ENCODE measurements around the gene CDKN2B-AS1.

Gene CDKN2B-AS1

DNA sequence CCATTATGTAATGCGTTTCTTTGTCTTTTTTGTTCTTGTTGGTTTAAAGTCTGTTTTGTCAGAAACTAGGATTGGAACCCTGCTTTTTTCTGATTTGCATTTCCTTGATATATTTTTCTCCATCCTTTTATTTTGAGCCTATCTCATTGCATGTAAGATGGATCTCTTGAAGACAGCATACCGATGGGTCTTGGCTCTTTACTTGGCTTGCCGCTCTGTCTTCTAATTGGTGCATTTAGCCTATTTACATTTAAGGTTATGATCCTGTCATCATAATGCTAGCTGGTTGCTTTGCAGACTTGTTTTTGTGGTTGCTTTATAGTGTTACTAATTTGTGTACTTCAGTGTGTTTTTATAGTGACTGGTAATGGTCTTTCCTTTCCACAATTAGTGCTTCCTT, 27.8 kb downstream of the CDKN2B-AS1 start:
- H3K4me1 ChIP-seq (ENCODE audit: control insufficient read depth, low read depth, low read length), result no peaks in the 10 kb centered on the region
- H3K36me3 ChIP-seq (ENCODE audit: control insufficient read depth, low read depth, low read length), result no peaks in the 10 kb centered on the region
- no peak overlapping the region for H3K4me3 ChIP-seq (ENCODE audit: low read length)
- no peaks in the 10 kb centered on the region for H3K9me3 ChIP-seq (ENCODE audit: control insufficient read depth, low read depth, low read length)
- H3K9ac ChIP-seq (ENCODE audit: low read length), result no peak overlapping the region
- H3K27ac ChIP-seq (ENCODE audit: low read length), result no peak overlapping the region
- H3K27me3 ChIP-seq (ENCODE audit: control insufficient read depth, insufficient read depth, low read length), result no peaks in the 10 kb centered on the region

- Histone ChIP-seq H3K9ac (ENCODE audit: low read length) (no peak overlapping the region), H3K27me3 (ENCODE audit: control insufficient read depth, insufficient read depth, low read length) (no peaks in the 10 kb centered on the region), H3K36me3 (ENCODE audit: control insufficient read depth, low read depth, low read length) (no peaks in the 10 kb centered on the region), H3K27ac (ENCODE audit: low read length) (no peak overlapping the region), H3K4me1 (ENCODE audit: control insufficient read depth, low read depth, low read length) (no peaks in the 10 kb centered on the region), H3K4me3 (ENCODE audit: low read length) (no peak overlapping the region), H3K9me3 (ENCODE audit: control insufficient read depth, low read depth, low read length) (no peaks in the 10 kb centered on the region)
These were observed 32.1 kb downstream of the CDKN2B-AS1 start for GRCh38 chr9:22026696-22027095.

DNA sequence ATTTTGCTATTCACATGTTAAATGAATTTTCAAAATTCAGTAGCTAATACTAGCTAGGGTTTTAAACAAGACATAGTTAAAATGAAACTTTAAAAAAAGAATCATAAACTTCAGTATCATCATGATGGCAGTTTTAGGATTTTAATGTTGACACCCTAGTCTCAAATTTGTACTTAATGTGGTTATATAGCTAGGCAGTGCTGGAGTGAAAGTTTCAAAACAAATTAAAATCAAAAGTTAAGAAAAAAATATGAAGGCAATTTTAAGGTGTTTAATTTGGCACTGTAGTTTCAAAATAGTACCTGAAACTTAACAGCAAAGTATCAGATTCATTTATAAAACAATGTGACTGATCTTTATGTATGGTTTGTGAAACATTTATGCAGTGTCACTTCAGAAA, 33.8 kb downstream of the CDKN2B-AS1 start:
- Histone ChIP-seq H3K9me3 (ENCODE audit: control insufficient read depth, low read depth, low read length) (no peaks in the 10 kb centered on the region), H3K27ac (ENCODE audit: low read length) (no peak overlapping the region), H3K4me1 (ENCODE audit: control insufficient read depth, low read depth, low read length) (no peaks in the 10 kb centered on the region), H3K9ac (ENCODE audit: low read length) (no peak overlapping the region), H3K4me3 (ENCODE audit: low read length) (no peak overlapping the region), H3K36me3 (ENCODE audit: control insufficient read depth, low read depth, low read length) (no peaks in the 10 kb centered on the region), H3K27me3 (ENCODE audit: control insufficient read depth, insufficient read depth, low read length) (no peaks in the 10 kb centered on the region)

GRCh38 chr9:22029231-22029630, 34.6 kb downstream of the CDKN2B-AS1 start:
- Histone ChIP-seq H3K4me1 (ENCODE audit: control insufficient read depth, low read depth, low read length) (no peaks in the 10 kb centered on the region), H3K27ac (ENCODE audit: low read length) (no peak overlapping the region)

DNA sequence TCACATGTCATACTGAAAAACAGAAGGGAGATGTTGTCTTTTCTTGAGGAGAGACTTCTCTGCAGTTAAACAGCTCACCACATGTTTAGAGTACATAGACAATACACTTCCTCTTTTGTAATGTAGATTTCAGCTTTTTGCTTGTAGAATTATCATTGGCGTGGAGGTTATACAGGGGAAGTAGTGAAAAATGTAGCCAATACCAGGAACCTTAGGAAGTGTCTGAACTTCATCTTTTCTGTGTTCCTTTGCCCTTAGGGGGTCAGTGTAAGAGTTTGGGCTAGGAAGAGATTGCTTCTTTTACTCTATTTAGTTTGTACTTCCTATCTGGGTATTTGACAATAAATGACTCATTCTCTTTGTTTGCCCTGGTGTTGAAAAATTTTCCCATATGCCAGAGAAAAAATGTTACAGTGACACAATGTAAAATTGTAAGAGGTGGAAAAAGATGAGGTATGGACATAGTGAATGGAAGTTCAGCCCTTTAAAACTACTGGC, 35.6 kb downstream of the CDKN2B-AS1 start:
- no peak overlapping the region for H3K9ac ChIP-seq (ENCODE audit: low read length)
- H3K4me3 ChIP-seq (ENCODE audit: low read length), result no peak overlapping the region
- H3K36me3 ChIP-seq (ENCODE audit: control insufficient read depth, low read depth, low read length), result no peaks in the 10 kb centered on the region
- no peak overlapping the region for H3K27ac ChIP-seq (ENCODE audit: low read length)
- no peaks in the 10 kb centered on the region for H3K9me3 ChIP-seq (ENCODE audit: control insufficient read depth, low read depth, low read length)
- H3K4me1 ChIP-seq (ENCODE audit: control insufficient read depth, low read depth, low read length), result no peaks in the 10 kb centered on the region
- H3K27me3 ChIP-seq (ENCODE audit: control insufficient read depth, insufficient read depth, low read length), result no peaks in the 10 kb centered on the region

More at GRCh38 chr9:22029231-22029630, 34.6 kb downstream of the CDKN2B-AS1 start:
- no peaks in the 10 kb centered on the region for H3K27me3 ChIP-seq (ENCODE audit: control insufficient read depth, insufficient read depth, low read length)
- no peak overlapping the region for H3K9ac ChIP-seq (ENCODE audit: low read length)
- no peaks in the 10 kb centered on the region for H3K36me3 ChIP-seq (ENCODE audit: control insufficient read depth, low read depth, low read length)
- no peaks in the 10 kb centered on the region for H3K9me3 ChIP-seq (ENCODE audit: control insufficient read depth, low read depth, low read length)
- H3K4me3 ChIP-seq (ENCODE audit: low read length), result no peak overlapping the region

GRCh38 chr9:22031655-22032411, 37.2 kb downstream of the CDKN2B-AS1 start:
- Histone ChIP-seq H3K27me3 (ENCODE audit: control insufficient read depth, insufficient read depth, low read length) (no peaks in the 10 kb centered on the region), H3K9me3 (ENCODE audit: control insufficient read depth, low read depth, low read length) (no peaks in the 10 kb centered on the region), H3K36me3 (ENCODE audit: control insufficient read depth, low read depth, low read length) (no peaks in the 10 kb centered on the region), H3K4me3 (ENCODE audit: low read length) (no peak overlapping the region), H3K27ac (ENCODE audit: low read length) (no peak overlapping the region), H3K9ac (ENCODE audit: low read length) (no peak overlapping the region), H3K4me1 (ENCODE audit: control insufficient read depth, low read depth, low read length) (no peaks in the 10 kb centered on the region)

- Histone ChIP-seq H3K27me3 (ENCODE audit: control insufficient read depth, insufficient read depth, low read length) (no peaks in the 10 kb centered on the region), H3K4me1 (ENCODE audit: control insufficient read depth, low read depth, low read length) (no peaks in the 10 kb centered on the region), H3K36me3 (ENCODE audit: control insufficient read depth, low read depth, low read length) (no peaks in the 10 kb centered on the region), H3K9ac (ENCODE audit: low read length) (no peak overlapping the region), H3K27ac (ENCODE audit: low read length) (no peak overlapping the region), H3K4me3 (ENCODE audit: low read length) (no peak overlapping the region), H3K9me3 (ENCODE audit: control insufficient read depth, low read depth, low read length) (no peaks in the 10 kb centered on the region)
These were observed 38.5 kb downstream of the CDKN2B-AS1 start for GRCh38 chr9:22033012-22033630.

- Histone ChIP-seq H3K36me3 (ENCODE audit: control insufficient read depth, low read depth, low read length) (no peaks in the 10 kb centered on the region), H3K4me3 (ENCODE audit: low read length) (no peak overlapping the region), H3K9me3 (ENCODE audit: control insufficient read depth, low read depth, low read length) (no peaks in the 10 kb centered on the region), H3K27me3 (ENCODE audit: control insufficient read depth, insufficient read depth, low read length) (no peaks in the 10 kb centered on the region), H3K27ac (ENCODE audit: low read length) (no peak overlapping the region), H3K9ac (ENCODE audit: low read length) (no peak overlapping the region), H3K4me1 (ENCODE audit: control insufficient read depth, low read depth, low read length) (no peaks in the 10 kb centered on the region)
These were observed 41.0 kb downstream of the CDKN2B-AS1 start for GRCh38 chr9:22035591-22036011.

GRCh38 chr9:22036866-22037626, 42.5 kb downstream of the CDKN2B-AS1 start:
- Histone ChIP-seq H3K4me3 (ENCODE audit: low read length) (no peak overlapping the region), H3K27me3 (ENCODE audit: control insufficient read depth, insufficient read depth, low read length) (no peaks in the 10 kb centered on the region), H3K36me3 (ENCODE audit: control insufficient read depth, low read depth, low read length) (no peaks in the 10 kb centered on the region), H3K9me3 (ENCODE audit: control insufficient read depth, low read depth, low read length) (no peaks in the 10 kb centered on the region), H3K9ac (ENCODE audit: low read length) (no peak overlapping the region), H3K27ac (ENCODE audit: low read length) (no peak overlapping the region), H3K4me1 (ENCODE audit: control insufficient read depth, low read depth, low read length) (no peaks in the 10 kb centered on the region)

DNA sequence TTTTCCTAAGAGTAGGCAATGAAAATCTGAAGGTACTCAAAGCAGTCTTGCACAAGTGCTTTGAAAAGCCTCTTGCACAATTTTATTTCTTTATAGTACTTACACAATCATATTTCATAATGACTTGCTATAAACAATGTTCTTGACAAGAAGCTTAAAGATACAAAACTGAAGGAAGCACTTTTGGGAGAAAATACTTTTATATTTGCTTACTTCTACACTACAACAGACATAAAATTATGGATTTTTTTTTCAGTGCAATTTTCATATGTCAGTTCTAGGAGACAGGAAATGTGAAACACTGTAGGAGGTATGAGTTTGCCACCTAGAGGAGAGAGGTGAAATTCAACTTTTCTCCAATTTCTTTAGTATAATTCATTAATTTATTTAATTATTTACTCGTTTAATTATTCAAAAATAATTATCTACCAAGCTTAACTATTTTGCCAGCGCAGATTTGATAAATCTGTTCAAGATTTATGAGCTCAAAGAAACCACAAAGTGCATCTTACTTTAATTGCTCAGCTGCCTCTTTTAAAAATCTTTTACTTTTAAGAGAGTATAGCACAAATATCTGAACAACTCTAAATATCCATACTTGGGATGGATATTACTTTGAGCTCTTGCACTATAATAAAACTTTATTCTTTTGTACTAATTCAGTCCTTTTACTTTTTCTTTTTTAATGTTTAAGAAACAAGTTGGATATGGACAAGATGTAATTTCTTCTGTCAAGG, 43.5 kb downstream of the CDKN2B-AS1 start:
- Histone ChIP-seq H3K4me3 (ENCODE audit: low read length) (no peak overlapping the region), H3K27me3 (ENCODE audit: control insufficient read depth, insufficient read depth, low read length) (no peaks in the 10 kb centered on the region), H3K9ac (ENCODE audit: low read length) (no peak overlapping the region), H3K27ac (ENCODE audit: low read length) (no peak overlapping the region), H3K9me3 (ENCODE audit: control insufficient read depth, low read depth, low read length) (no peaks in the 10 kb centered on the region), H3K4me1 (ENCODE audit: control insufficient read depth, low read depth, low read length) (no peaks in the 10 kb centered on the region), H3K36me3 (ENCODE audit: control insufficient read depth, low read depth, low read length) (no peaks in the 10 kb centered on the region)

DNA sequence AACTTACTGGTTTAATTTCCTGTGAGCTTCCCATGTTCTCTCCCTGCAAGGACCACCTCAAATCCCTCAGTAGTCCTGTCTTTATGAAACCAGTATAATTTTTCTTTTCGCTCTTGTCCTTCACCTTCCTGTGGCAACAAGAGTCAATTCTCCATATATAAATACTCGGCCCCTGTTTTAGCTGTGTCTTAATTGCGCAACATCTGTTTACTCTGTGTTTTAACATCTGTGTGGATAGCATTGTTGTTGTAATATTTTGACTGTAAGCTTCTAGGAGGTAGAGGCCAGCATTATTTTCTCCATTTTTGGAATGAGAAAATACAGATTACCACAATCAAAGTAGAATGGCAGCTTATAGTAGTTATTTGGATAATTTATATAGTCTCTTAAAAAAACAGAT, 44.7 kb downstream of the CDKN2B-AS1 start:
- Histone ChIP-seq H3K27ac (ENCODE audit: low read length) (no peak overlapping the region), H3K4me1 (ENCODE audit: control insufficient read depth, low read depth, low read length) (no peaks in the 10 kb centered on the region), H3K4me3 (ENCODE audit: low read length) (no peak overlapping the region), H3K27me3 (ENCODE audit: control insufficient read depth, insufficient read depth, low read length) (no peaks in the 10 kb centered on the region), H3K9ac (ENCODE audit: low read length) (no peak overlapping the region), H3K9me3 (ENCODE audit: control insufficient read depth, low read depth, low read length) (no peaks in the 10 kb centered on the region), H3K36me3 (ENCODE audit: control insufficient read depth, low read depth, low read length) (no peaks in the 10 kb centered on the region)

Data from iPS-18a (cell line).